GM12864 (cell line): ENCODE data around the gene ORC4.
A peak's percentile ranks its signal among the peaks of the same experiment; 100 is the strongest.

Experiments
- DNase-seq: peaks from one replicate; pipeline ENCODE4 v3.0.0-alpha.2; 2011; ENCODE audit warnings: low read depth
- H3K4me3 ChIP-seq: 2 replicates; pipeline ENCODE4 v1.5.1; 2011; ENCODE audit warnings: mild to moderate bottlenecking, low read depth, low read length, control low read depth
- TF ChIP-seq, protein P1 (sequence below): IDR thresholded peaks from 2 replicates; pipeline ENCODE4 v1.5.1; 2011; ENCODE audit warnings: low read depth, mild to moderate bottlenecking, moderate library complexity, low read length, control low read depth, inconsistent platforms; ENCODE audit errors: missing control alignments

The ORC4 gene

DNA sequence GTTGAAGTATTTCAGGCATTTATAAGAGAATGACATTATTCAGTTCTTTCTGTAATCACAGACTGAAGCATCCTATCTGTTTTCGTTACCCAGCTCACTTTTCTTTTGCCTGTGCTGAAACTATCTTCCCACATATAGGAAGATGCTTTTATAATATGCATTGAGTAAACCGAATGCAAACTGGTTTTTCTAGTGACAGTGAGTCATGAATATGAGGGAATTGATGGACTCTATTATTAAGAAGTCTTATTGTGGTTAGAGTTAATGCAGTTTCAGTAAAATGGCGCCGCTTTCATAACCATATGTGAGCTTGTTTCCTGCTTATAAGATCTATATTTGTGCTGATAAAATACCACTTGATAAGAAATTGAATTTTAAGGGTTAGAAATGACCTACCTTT lies 116.5 kb downstream of the ORC4 start:
- H3K4me3 ChIP-seq: no peak overlapping the region
- no peak for DNase-seq
- TF ChIP-seq, protein P1, sequence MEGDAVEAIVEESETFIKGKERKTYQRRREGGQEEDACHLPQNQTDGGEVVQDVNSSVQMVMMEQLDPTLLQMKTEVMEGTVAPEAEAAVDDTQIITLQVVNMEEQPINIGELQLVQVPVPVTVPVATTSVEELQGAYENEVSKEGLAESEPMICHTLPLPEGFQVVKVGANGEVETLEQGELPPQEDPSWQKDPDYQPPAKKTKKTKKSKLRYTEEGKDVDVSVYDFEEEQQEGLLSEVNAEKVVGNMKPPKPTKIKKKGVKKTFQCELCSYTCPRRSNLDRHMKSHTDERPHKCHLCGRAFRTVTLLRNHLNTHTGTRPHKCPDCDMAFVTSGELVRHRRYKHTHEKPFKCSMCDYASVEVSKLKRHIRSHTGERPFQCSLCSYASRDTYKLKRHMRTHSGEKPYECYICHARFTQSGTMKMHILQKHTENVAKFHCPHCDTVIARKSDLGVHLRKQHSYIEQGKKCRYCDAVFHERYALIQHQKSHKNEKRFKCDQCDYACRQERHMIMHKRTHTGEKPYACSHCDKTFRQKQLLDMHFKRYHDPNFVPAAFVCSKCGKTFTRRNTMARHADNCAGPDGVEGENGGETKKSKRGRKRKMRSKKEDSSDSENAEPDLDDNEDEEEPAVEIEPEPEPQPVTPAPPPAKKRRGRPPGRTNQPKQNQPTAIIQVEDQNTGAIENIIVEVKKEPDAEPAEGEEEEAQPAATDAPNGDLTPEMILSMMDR: no peak

DNA sequence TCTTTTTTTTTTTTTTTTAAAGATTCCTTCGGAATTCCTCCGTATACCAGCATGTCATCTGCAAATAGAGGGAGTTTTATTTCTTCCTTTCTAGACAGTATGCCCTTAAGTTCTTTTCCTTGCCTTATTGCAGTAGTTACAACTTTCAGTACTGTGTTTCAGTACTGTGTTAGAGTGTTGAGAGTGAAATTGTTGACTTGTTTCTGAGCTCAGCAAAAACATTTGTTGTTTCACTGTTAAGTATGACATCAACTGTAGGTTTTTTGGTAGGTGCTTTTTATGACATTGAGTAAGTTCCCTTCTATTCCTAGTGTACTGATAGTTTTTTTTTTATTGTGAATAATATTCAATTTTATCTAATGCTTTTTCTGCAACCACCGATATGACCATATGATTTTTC lies 131.9 kb downstream of the ORC4 start:
- DNase-seq: peak; percentile 19
- TF ChIP-seq, protein P1: no peak
- H3K4me3 ChIP-seq: no peak overlapping the region

DNA sequence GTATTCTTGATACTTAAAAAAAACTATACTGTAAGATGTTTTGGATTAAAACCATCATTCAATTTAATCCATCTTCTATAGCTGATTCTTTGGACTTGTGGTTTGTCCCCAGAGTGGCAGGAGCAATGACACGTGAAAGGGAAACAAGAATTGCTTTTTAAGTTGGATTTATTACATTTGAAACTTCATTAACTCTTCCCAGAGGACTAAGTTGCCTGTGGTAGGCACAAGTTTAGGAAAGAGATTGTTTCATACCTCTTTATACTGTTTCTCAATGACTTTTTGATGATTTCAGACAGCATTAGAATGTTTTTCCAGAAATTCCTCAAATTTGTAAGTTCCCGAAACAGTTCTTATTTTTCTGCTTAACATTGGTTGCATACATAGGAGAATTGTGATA lies 134.4 kb downstream of the ORC4 start:
- DNase-seq: no peak
- H3K4me3 ChIP-seq: no peak overlapping the region

DNA sequence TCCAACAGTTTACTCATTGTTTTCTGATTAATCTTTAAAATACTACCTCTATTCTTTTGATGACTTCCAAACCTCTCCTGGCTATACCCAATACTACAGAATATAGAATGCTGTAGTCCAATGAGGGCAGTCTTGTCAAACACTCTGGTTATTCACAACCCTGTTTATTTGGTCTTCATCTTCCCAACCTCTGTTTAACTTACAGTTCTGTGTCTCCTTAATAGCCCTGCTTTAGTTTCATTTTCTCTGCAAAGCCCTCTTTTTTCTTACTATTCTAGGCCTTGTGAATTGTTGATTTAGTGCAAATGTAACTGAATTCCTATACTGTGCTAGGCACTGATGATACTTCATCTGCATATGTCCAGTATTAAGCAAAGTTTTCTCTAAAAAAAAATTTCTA lies 135.7 kb downstream of the ORC4 start:
- H3K4me3 ChIP-seq: no peak overlapping the region
- TF ChIP-seq, protein P1: no peak
- no peak for DNase-seq

More for the DNA sequence above, 134.4 kb downstream of the ORC4 start:
- TF ChIP-seq, protein P1: no peak

DNA sequence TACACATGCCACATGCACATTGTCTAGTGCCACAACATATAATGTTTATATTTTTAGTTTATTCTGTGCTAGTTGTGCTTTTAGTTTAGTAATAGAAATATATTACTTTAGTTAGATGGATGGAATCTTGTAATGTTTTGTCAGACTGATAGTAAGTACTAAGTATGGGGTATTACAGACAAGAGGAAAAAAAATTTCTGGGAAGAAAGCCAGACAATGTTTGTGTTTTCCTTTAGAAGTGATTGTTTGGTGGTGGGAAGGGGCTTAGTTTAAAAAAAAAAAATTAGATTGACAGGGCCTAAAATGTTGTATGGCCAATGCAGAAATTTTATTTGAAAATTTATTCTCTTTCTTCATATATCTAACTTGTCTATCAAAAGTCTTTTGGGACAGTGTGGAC lies 137.9 kb downstream of the ORC4 start:
- DNase-seq: no peak
- TF ChIP-seq, protein P1: no peak
- H3K4me3 ChIP-seq: no peak overlapping the region
